Stimulated activated CD4-positive, alpha-beta T cell treated with anti-CD3 and anti-CD28 coated beads, Interleukin-12 subunit alpha, Interleukin-12 subunit beta, amount 100 ng/mL, for 48 hours (primary cell): ENCODE data around the gene DESI1.
"Not testable (repeated sequence)": the region's sequence is repeated elsewhere in the genome, so short reads cannot be mapped to it uniquely, and the experiment has no call there.

Experiments used
- DNase-seq, 3 donors: peaks; one replicate each; pipeline ENCODE4 v3.0.0-alpha.2; 2020; ENCODE audit warnings: low read depth in 2 of 3, low spot score in 1 of 3

Gene DESI1

GRCh38 chr22:41620589-41621098 lies at the start of gene DESI1:
TSS of gene DESI1 (minus strand) at chr22:41621043. CDS start at chr22:41620839, 204 bp downstream.
- DNase-seq = peak in 1 of 3 donors; percentile 19

GRCh38 chr22:41668971-41669911 lies 48.4 kb upstream of the DESI1 start:
- no peak for DNase-seq

DNA sequence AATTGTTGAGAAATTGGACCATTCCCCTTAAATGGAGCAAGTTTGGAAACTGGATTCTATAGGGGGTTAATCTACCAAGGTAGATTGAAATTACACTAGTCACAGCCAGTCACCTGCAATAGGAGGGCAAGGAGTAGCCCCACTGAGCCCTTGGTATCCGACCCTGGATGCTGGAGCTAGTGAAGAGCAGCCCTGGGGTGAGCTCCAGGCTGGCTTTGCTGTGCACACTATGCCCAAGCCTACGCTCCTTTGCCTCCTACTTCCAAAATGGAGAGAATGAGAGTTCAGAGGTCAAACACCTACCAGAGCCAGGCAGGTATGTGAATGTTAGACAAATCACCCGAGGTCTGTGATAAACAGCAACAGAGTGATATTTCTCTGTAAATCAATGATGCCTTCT lies 44.1 kb upstream of the DESI1 start:
- DNase-seq = no peak

- no peak for DNase-seq
These were observed 43.6 kb upstream of the DESI1 start for GRCh38 chr22:41664490-41664889.

- not testable (repeated sequence) for DNase-seq
These were observed 42.8 kb upstream of the DESI1 start for GRCh38 chr22:41663594-41663993.

- no peak for DNase-seq
These were observed 40.9 kb upstream of the DESI1 start for GRCh38 chr22:41661713-41662112.

DNA sequence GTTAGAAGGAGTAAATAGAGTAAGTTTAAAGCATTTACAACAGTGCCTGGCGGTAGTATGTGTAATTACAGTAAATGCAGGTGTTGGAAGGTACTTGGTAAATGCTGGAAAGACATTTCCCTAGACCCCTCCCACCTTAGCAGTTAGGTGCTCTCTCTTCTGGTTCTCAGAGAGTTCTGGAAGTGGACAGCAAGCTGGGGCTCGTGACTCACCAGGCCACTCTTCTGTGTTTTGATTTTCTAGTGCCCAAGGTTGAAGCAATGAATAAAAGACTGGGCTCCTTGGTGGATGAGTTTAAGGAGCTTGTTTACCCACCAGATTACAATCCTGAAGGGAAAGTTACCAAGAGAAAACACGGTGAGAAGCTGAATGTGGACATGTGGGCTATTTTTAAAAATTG lies 40.2 kb upstream of the DESI1 start:
- no peak for DNase-seq

GRCh38 chr22:41660416-41660815 lies 39.6 kb upstream of the DESI1 start:
- DNase-seq = no peak

GRCh38 chr22:41659941-41660340 lies 39.1 kb upstream of the DESI1 start:
- DNase-seq = no peak

- no peak for DNase-seq
These were observed 38.0 kb upstream of the DESI1 start for GRCh38 chr22:41658869-41659268.

- no peak for DNase-seq
These were observed 36.9 kb upstream of the DESI1 start for GRCh38 chr22:41657709-41658108.

DNA sequence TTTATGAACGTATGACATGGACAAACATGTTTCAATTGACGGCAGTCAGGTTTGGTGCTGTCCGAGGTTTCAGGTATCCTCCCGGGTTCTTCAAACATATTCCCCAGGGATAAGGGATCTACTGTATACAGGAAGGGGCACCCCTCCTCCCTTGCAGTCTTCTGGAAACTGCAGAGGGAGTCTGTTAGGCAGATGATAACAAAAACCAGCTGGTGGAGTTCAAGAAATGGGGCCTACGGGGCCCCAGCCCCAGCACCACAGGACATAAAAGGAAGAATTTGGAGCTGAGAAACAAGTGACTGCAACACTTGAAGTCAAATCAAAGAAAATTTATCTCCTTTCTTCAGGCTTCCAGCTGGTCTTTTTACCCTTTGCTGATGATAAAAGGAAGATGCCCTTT lies 35.7 kb upstream of the DESI1 start:
- no peak for DNase-seq

DNA sequence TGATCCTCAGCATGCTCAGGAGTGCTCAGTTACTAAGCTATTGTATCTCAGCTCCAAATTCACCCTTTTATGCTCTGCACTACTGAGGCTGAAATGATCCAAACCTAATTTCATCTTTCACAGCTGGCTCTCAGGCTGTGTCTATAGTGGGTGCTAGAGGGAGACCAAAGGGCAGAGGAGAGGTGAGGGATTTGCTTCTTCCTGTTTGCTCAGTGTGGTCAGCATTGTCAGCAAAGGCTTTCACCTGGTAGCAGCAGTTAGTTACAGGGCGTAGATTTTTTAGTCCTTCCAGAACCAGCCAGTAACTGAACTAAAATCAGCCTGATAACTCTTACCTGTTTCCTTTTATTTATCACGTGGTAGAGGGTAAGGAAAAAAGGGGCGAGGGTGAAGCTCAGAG lies 33.5 kb upstream of the DESI1 start:
- no peak for DNase-seq

- DNase-seq = no peak
These were observed 30.0 kb upstream of the DESI1 start for GRCh38 chr22:41650821-41651220.

DNA sequence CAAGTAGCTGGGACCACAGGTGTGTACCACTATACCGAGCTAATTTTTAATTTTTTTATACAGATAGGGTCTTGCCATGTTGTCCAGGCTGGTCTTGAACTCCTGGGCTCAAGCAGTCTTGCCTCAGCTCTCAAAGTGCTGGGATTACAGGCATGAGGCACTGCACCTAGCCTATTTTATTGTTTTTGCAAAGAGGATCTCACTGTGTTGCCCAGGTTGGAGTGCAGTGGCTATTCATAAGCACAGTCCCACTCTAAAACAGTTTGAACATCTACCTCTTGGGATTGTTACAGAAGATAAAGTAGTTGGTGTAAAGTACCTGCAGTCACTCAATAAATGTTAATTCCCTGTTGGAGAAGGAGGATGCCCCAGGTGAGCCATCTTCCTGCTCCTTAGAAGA lies 29.4 kb upstream of the DESI1 start:
- DNase-seq = no peak

- DNase-seq = no peak
These were observed 27.6 kb upstream of the DESI1 start for GRCh38 chr22:41648432-41648831.

DNA sequence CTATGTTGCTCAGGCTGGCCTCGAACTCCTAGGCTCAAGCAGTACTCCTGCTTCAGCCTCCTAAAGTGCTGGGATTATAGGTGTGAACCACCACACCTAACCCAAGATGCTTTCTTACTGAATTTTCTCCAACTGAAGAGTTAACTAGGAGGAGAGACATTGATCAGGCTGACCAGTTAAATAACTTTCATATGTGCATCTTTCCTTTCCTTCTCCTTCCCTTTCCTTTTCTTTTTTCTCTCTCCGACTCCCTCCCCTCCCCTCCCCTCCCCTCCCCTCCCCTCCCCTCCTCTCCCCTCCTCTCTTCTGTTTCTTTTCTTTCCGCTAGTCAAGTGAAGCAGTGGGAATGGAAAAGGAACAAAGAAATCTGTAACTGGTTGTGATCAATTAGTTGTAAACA lies 26.9 kb upstream of the DESI1 start:
- DNase-seq = no peak

- no peak for DNase-seq
These were observed 21.7 kb upstream of the DESI1 start for GRCh38 chr22:41642331-41643110.

GRCh38 chr22:41641854-41642253 lies 21.0 kb upstream of the DESI1 start:
- no peak for DNase-seq

GRCh38 chr22:41638748-41639147 lies 17.9 kb upstream of the DESI1 start:
- DNase-seq = no peak

DNA sequence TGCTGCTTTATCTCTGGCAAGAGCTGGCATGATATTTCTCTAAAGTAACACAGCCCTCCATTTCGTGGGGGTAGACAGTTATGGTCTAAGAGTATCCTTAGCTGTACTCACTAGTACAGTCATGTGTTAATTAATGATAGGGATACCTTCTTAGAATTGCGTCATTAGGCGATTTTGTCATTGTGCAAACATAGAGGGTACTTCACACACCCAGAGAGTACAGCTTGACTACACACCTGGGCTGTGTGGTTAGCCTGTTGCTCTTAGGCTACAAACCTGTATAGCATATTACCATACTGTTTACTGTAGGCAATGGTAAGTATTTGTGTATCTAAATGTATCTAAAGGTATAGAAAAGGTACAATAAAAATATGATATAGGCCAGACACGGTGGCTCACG lies 17.3 kb upstream of the DESI1 start:
- no peak for DNase-seq

DNA sequence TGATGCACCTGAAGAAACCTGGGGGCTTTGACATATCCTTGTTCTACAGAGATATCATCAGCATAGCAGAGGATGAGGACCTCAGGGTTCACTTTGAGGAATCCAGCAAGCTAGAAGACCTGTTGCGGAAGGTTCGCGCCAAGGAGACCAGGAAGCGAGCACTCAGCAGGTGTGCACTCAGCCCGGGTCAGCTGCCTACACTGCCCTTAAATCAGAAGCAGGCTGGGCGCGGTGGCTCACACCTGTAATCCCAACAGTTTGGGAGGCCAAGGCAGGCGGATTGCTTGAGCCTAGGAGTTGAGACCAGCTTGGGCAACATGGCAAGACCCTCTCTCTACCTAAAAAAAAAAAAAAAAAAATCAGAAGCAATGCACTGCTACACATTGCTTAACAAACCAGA lies 16.8 kb upstream of the DESI1 start:
- not testable (repeated sequence) for DNase-seq
